PC-3 (cell line): ENCODE results near the gene HERC2. TPM values are rescaled to one million over a fixed set of nuclear protein-coding genes. Genes with fewer than 3 reads are reported as not detected.

Experiments
- ATAC-seq: fragments of 200-7000 bp; cut with Tn5 transposase; 2 replicates; pipeline ENCODE4 v1.9.1; 2020; ENCODE audit warnings: mild to moderate bottlenecking, moderate library complexity
- BruUV-seq: library from RNA; stranded (reverse); fragments of 400-500 nt; replicated peaks from 2 replicates; lab custom pipeline; 2021; lab: Mats Ljungman, UMichigan
- CTCF ChIA-PET: fragments of 300-600 bp; sonication (Branson Sonifier 250); formaldehyde crosslinking; loops from one replicate; lab custom pipeline; 2022; ENCODE audit warnings: antibody characterized with exemption; lab: Charles Lee
- POLR2A ChIA-PET: fragments of 300-600 bp; sonication (Branson Sonifier 250); formaldehyde crosslinking; loops from one replicate; lab custom pipeline; 2022; ENCODE audit warnings: antibody characterized with exemption; ENCODE audit not compliant: unreplicated experiment; lab: Charles Lee
- DNase-seq: peaks from one replicate; pipeline ENCODE4 v3.0.0-alpha.2; 2015
- H2AFZ ChIP-seq: fragments of 300-600 bp; sonication (generic); 2 replicates; pipeline ENCODE4 v1.6.0; 2016; ENCODE audit warnings: antibody characterized with exemption, low read length
- H3F3A ChIP-seq: fragments of 300-600 bp; sonication (generic); one replicate; pipeline ENCODE4 v1.6.0; 2017; ENCODE audit warnings: antibody characterized with exemption, low read length, control low read depth, mild to moderate bottlenecking; ENCODE audit not compliant: unreplicated experiment
- H3K27ac ChIP-seq: fragments of 300-600 bp; sonication (generic); 2 replicates; pipeline ENCODE4 v1.5.1; 2016; ENCODE audit warnings: mild to moderate bottlenecking, low read length
- H3K27me3 ChIP-seq: fragments of 300-600 bp; sonication (generic); 2 replicates; pipeline ENCODE4 v1.6.1; 2016; ENCODE audit warnings: low read length, mixed read lengths
- H3K36me3 ChIP-seq: fragments of 300-600 bp; sonication (generic); 2 replicates; pipeline ENCODE4 v1.6.1; 2016; ENCODE audit warnings: low read depth, mixed run types, low read length, mixed read lengths
- H3K4me1 ChIP-seq: fragments of 300-600 bp; sonication (generic); 2 replicates; pipeline ENCODE4 v1.5.1; 2016; ENCODE audit warnings: low read length; ENCODE audit not compliant: insufficient read depth
- H3K4me2 ChIP-seq: fragments of 300-600 bp; sonication (generic); 2 replicates; pipeline ENCODE4 v1.6.0; 2016; ENCODE audit warnings: low read length
- H3K4me3 ChIP-seq: fragments of 300-600 bp; sonication (generic); 2 replicates; pipeline ENCODE4 v1.5.1; 2016; ENCODE audit warnings: mild to moderate bottlenecking, low read length, mixed read lengths
- H3K79me2 ChIP-seq: fragments of 300-600 bp; sonication (generic); 2 replicates; pipeline ENCODE4 v1.6.1; 2017; ENCODE audit warnings: low read length, mixed read lengths
- H3K9ac ChIP-seq: fragments of 300-600 bp; sonication (generic); 2 replicates; pipeline ENCODE4 v1.6.0; 2016; ENCODE audit warnings: mild to moderate bottlenecking, low read length
- H3K9me2 ChIP-seq: fragments of 300-600 bp; sonication (generic); replicated peaks from 2 replicates; pipeline ENCODE4 v1.6.1; 2016; ENCODE audit warnings: mixed run types, low read length, mixed read lengths
- H3K9me3 ChIP-seq: fragments of 300-600 bp; sonication (generic); 2 replicates; pipeline ENCODE4 v1.6.1; 2016; ENCODE audit warnings: low read length, mixed read lengths
- H4K20me1 ChIP-seq: fragments of 300-600 bp; sonication (generic); 2 replicates; pipeline ENCODE4 v1.6.1; 2016; ENCODE audit warnings: low read length, mixed read lengths
- EZH2 ChIP-seq: fragments of 300-600 bp; sonication (generic); IDR thresholded peaks from one replicate; pipeline ENCODE4 v1.6.1; 2017; ENCODE audit warnings: antibody characterized with exemption, mild to moderate bottlenecking, low read length; ENCODE audit not compliant: unreplicated experiment
- EZH2phosphoT487 ChIP-seq: fragments of 300-600 bp; sonication (generic); IDR thresholded peaks from 2 replicates; pipeline ENCODE4 v1.6.1; 2018; ENCODE audit warnings: mild to moderate bottlenecking, antibody characterized with exemption, low read length, borderline replicate concordance
- intact Hi-C: fragments of 100-400 bp; cut with micrococcal nuclease; formaldehyde crosslinking; loops from 2 replicates; pipeline ENCODE4 v1.9.0; 2023
- total RNA-seq: library from RNA; depleted of rRNA; stranded (reverse); fragments of >200 nt; gene quantifications from 2 replicates; pipeline ENCODE4 v1.2.3, GENCODE V29; 2014
- TF ChIP-seq, protein P1 (sequence below): fragments of 300-600 bp; sonication (generic); conservative IDR thresholded peaks from 2 replicates; pipeline ENCODE4 v1.5.1; 2017; ENCODE audit warnings: antibody characterized with exemption, low read depth, mild to moderate bottlenecking, low read length

Gene HERC2
- total RNA-seq, 1 experiment from 2014 or later = 45.9 TPM

GRCh38 chr15:28118531-28118930, 203.4 kb downstream of the HERC2 start:
- CTCF ChIA-PET = no interaction called here
- Histone ChIP-seq H3K27ac (no peak overlapping the region), H4K20me1 (no peaks in the 10 kb centered on the region), H3K36me3 (peaks cover 26% of the 10 kb centered on the region; the same call in 1 of the 2 replicates), H3K4me2 (no peak overlapping the region), H3K9ac (no peak overlapping the region), H3K9me2 (no peaks in the 10 kb centered on the region), H2AFZ (no peak overlapping the region), H3K9me3 (no peaks in the 10 kb centered on the region), H3K79me2 (no peaks in the 10 kb centered on the region), H3F3A (no peaks in the 10 kb centered on the region), H3K27me3 (no peaks in the 10 kb centered on the region), H3K4me1 (no peaks in the 10 kb centered on the region), H3K4me3 (no peak overlapping the region)
- DNase-seq (no peak), ATAC-seq (no peak)
- TF ChIP-seq EZH2 (no peak), EZH2phosphoT487 (no peak)
- TF ChIP-seq, protein P1, sequence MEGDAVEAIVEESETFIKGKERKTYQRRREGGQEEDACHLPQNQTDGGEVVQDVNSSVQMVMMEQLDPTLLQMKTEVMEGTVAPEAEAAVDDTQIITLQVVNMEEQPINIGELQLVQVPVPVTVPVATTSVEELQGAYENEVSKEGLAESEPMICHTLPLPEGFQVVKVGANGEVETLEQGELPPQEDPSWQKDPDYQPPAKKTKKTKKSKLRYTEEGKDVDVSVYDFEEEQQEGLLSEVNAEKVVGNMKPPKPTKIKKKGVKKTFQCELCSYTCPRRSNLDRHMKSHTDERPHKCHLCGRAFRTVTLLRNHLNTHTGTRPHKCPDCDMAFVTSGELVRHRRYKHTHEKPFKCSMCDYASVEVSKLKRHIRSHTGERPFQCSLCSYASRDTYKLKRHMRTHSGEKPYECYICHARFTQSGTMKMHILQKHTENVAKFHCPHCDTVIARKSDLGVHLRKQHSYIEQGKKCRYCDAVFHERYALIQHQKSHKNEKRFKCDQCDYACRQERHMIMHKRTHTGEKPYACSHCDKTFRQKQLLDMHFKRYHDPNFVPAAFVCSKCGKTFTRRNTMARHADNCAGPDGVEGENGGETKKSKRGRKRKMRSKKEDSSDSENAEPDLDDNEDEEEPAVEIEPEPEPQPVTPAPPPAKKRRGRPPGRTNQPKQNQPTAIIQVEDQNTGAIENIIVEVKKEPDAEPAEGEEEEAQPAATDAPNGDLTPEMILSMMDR = no peak
- POLR2A ChIA-PET = no interaction called here
- intact Hi-C loops = no loop called here
- BruUV-seq = no TSS peak

- ChIA-PET POLR2A (no interaction called here), CTCF (no interaction called here)
- Histone ChIP-seq H3K36me3 (peaks cover 26% of the 10 kb centered on the region; the same call in 1 of the 2 replicates), H3K4me3 (no peak overlapping the region), H3K9me3 (no peaks in the 10 kb centered on the region), H3K79me2 (no peaks in the 10 kb centered on the region), H3K27me3 (no peaks in the 10 kb centered on the region), H3K9me2 (no peaks in the 10 kb centered on the region), H3K4me1 (no peaks in the 10 kb centered on the region), H3K4me2 (no peak overlapping the region), H3K9ac (no peak overlapping the region), H4K20me1 (no peaks in the 10 kb centered on the region), H3K27ac (no peak overlapping the region), H3F3A (no peaks in the 10 kb centered on the region), H2AFZ (no peak overlapping the region)
- DNase-seq = no peak
- intact Hi-C loops = no loop called here
- ATAC-seq = no peak
- TF ChIP-seq, protein P1 = no peak
- TF ChIP-seq EZH2 = no peak
- TF ChIP-seq EZH2phosphoT487 = no peak
- BruUV-seq = no TSS peak
Measured at GRCh38 chr15:28118083-28118482, 203.9 kb downstream of the HERC2 start.

GRCh38 chr15:28117432-28117990, 204.5 kb downstream of the HERC2 start:
- Histone ChIP-seq H3K27ac (no peak overlapping the region), H4K20me1 (no peaks in the 10 kb centered on the region), H3K4me2 (no peak overlapping the region), H3K4me3 (no peak overlapping the region), H3K9ac (no peak overlapping the region), H3K79me2 (no peaks in the 10 kb centered on the region), H2AFZ (no peak overlapping the region), H3F3A (no peaks in the 10 kb centered on the region), H3K9me2 (no peaks in the 10 kb centered on the region), H3K4me1 (no peaks in the 10 kb centered on the region), H3K36me3 (peaks cover 22% of the 10 kb centered on the region; the same call in 1 of the 2 replicates), H3K27me3 (no peaks in the 10 kb centered on the region), H3K9me3 (no peaks in the 10 kb centered on the region)
- DNase-seq (no peak), ATAC-seq (no peak)
- TF ChIP-seq EZH2phosphoT487 = no peak
- no peak for TF ChIP-seq EZH2
- ChIA-PET CTCF (no interaction called here), POLR2A (no interaction called here)
- intact Hi-C loops = no loop called here
- no TSS peak for BruUV-seq
